ENCODE results near the gene SMIM33. TPM values are rescaled to one million over a fixed set of nuclear protein-coding genes. Genes with fewer than 3 reads are reported as not detected.

Gene SMIM33
- total and polyA plus RNA-seq, 2 donors (not counting 1 experiment from before 2014, with no cell fraction given): not detected

- Mint-ChIP-seq H3K27ac (no peak overlapping the region), H3K9me3 (ENCODE audit: insufficient read depth) (no peaks in the 10 kb centered on the region), H3K27me3 (no peaks in the 10 kb centered on the region), H3K4me3 (no peak overlapping the region), H3K4me1 (peaks cover 20% of the 10 kb centered on the region)
- POLR2A ChIA-PET: no interaction called here
- Histone ChIP-seq H2AFZ (ENCODE audit: insufficient read depth, low read depth, low read length, poor library complexity, severe bottlenecking) (no peak overlapping the region), H3K9ac (ENCODE audit: low read length) (no peak overlapping the region), H3K4me2 (replicated peaks; ENCODE audit: low read depth, low read length, poor library complexity, severe bottlenecking) (no peak overlapping the region), H4K20me1 (ENCODE audit: control insufficient read depth, insufficient read depth, low read length, poor library complexity, severe bottlenecking) (no peaks in the 10 kb centered on the region), H3K27ac (ENCODE audit: low read length in 2 of 2) (no peak overlapping the region), H3K27me3 (replicated peaks in 1 of 4; ENCODE audit: control extremely low read depth in 1 of 4, control insufficient read depth in 3 of 4, insufficient read depth in 4 of 4, low read length in 3 of 4) (no peaks in the 10 kb centered on the region), H3K79me2 (ENCODE audit: control insufficient read depth, insufficient read depth, low read length) (no peaks in the 10 kb centered on the region), H3K4me1 (ENCODE audit: control insufficient read depth in 2 of 2, insufficient read depth in 2 of 2, low read length in 2 of 2) (peaks cover 10 to 19% of the 10 kb centered on the region in 2 donors), H3K36me3 (replicated peaks in 1 of 2; ENCODE audit: control extremely low read depth in 1 of 2, control insufficient read depth in 1 of 2, extremely low read depth in 1 of 2, insufficient read depth in 2 of 2, low read length in 1 of 2) (no peaks in the 10 kb centered on the region), H3K9me3 (ENCODE audit: control extremely low read depth in 1 of 3, control insufficient read depth in 2 of 3, insufficient read depth in 1 of 3, low read length in 2 of 3) (no peaks in the 10 kb centered on the region), H3K4me3 (ENCODE audit: control extremely low read depth in 1 of 5, extremely low read depth in 1 of 5, insufficient read depth in 1 of 5, low read depth in 2 of 5, low read length in 4 of 5) (no peak overlapping the region)
- TF ChIP-seq, protein P1, sequence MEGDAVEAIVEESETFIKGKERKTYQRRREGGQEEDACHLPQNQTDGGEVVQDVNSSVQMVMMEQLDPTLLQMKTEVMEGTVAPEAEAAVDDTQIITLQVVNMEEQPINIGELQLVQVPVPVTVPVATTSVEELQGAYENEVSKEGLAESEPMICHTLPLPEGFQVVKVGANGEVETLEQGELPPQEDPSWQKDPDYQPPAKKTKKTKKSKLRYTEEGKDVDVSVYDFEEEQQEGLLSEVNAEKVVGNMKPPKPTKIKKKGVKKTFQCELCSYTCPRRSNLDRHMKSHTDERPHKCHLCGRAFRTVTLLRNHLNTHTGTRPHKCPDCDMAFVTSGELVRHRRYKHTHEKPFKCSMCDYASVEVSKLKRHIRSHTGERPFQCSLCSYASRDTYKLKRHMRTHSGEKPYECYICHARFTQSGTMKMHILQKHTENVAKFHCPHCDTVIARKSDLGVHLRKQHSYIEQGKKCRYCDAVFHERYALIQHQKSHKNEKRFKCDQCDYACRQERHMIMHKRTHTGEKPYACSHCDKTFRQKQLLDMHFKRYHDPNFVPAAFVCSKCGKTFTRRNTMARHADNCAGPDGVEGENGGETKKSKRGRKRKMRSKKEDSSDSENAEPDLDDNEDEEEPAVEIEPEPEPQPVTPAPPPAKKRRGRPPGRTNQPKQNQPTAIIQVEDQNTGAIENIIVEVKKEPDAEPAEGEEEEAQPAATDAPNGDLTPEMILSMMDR (IDR thresholded peaks at IDR 0.05): no peak
- no peak for TF ChIP-seq EZH2 (IDR thresholded peaks at IDR 0.05; ENCODE audit: borderline replicate concordance, insufficient read depth, low read depth, low read length, poor library complexity, severe bottlenecking)
- 98% methylated on average over 12 of the region's 12 CpGs for WGBS (ENCODE audit: insufficient coverage)
- DNase-seq (no peak), ATAC-seq (ENCODE audit: low read depth) (no peak)
- intact Hi-C loops (cut with micrococcal nuclease): no loop called here
- CTCF ChIA-PET: no interaction called here
Observed at GRCh38 chr5:139456776-139457175, 14.0 kb upstream of the SMIM33 start.

DNA sequence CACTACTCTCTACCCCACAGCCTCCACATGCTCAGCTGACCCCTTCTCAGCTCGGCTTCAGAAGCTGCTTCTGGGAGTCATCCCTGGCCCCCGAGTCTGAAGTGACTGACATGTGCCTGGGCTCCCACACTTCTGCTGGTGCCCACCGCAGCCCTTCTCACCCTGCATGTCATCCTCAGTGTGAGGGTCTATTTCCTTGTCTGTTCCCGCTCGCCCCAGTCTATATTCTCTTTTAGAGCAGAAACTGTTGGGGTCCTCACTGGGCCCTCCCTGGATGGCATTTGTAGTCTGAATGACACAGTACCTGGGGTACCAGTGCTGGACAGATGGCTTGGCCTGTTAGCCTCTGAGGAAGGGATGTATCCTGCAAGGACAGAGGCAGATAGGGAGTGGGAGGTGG lies 13.6 kb upstream of the SMIM33 start:
- Histone ChIP-seq H3K27me3 (replicated peaks in 1 of 4; ENCODE audit: control extremely low read depth in 1 of 4, control insufficient read depth in 3 of 4, insufficient read depth in 4 of 4, low read length in 3 of 4) (no peaks in the 10 kb centered on the region), H4K20me1 (ENCODE audit: control insufficient read depth, insufficient read depth, low read length, poor library complexity, severe bottlenecking) (no peaks in the 10 kb centered on the region), H3K9ac (ENCODE audit: low read length) (no peak overlapping the region), H3K9me3 (ENCODE audit: control extremely low read depth in 1 of 3, control insufficient read depth in 2 of 3, insufficient read depth in 1 of 3, low read length in 2 of 3) (no peaks in the 10 kb centered on the region), H3K4me1 (ENCODE audit: control insufficient read depth in 2 of 2, insufficient read depth in 2 of 2, low read length in 2 of 2) (peaks cover 10 to 19% of the 10 kb centered on the region in 2 donors), H3K27ac (ENCODE audit: low read length in 2 of 2) (no peak overlapping the region), H3K4me2 (replicated peaks; ENCODE audit: low read depth, low read length, poor library complexity, severe bottlenecking) (no peak overlapping the region), H3K36me3 (replicated peaks in 1 of 2; ENCODE audit: control extremely low read depth in 1 of 2, control insufficient read depth in 1 of 2, extremely low read depth in 1 of 2, insufficient read depth in 2 of 2, low read length in 1 of 2) (no peaks in the 10 kb centered on the region), H2AFZ (ENCODE audit: insufficient read depth, low read depth, low read length, poor library complexity, severe bottlenecking) (no peak overlapping the region), H3K79me2 (ENCODE audit: control insufficient read depth, insufficient read depth, low read length) (no peaks in the 10 kb centered on the region), H3K4me3 (ENCODE audit: control extremely low read depth in 1 of 5, extremely low read depth in 1 of 5, insufficient read depth in 1 of 5, low read depth in 2 of 5, low read length in 4 of 5) (no peak overlapping the region)
- DNase-seq (no peak), ATAC-seq (ENCODE audit: low read depth) (no peak)
- POLR2A ChIA-PET: interaction anchor here (0.6 kb wide), 1 partner anchor 9 kb away, joined by 3 read pairs; no protein-coding TSS in a partner anchor
- CTCF ChIA-PET: no interaction called here
- intact Hi-C loops (cut with micrococcal nuclease): no loop called here
- Mint-ChIP-seq H3K27ac (no peak overlapping the region), H3K4me3 (no peak overlapping the region), H3K27me3 (no peaks in the 10 kb centered on the region), H3K9me3 (ENCODE audit: insufficient read depth) (no peaks in the 10 kb centered on the region), H3K4me1 (peaks cover 20% of the 10 kb centered on the region)
- TF ChIP-seq EZH2 (IDR thresholded peaks at IDR 0.05; ENCODE audit: borderline replicate concordance, insufficient read depth, low read depth, low read length, poor library complexity, severe bottlenecking): no peak
- TF ChIP-seq, protein P1 (IDR thresholded peaks at IDR 0.05): no peak
- WGBS (ENCODE audit: insufficient coverage): 93% methylated on average over 5 of the region's 5 CpGs

Measured in B cell (primary cell).